Measurements from ENCODE around the gene RACGAP1.

The RACGAP1 gene

GRCh38 chr12:49984476-49985359, 40.6 kb downstream of the RACGAP1 start:
- TF ChIP-seq CTCF (IDR thresholded peaks at IDR 0.05; ENCODE audit: extremely low read depth, missing control alignments), result no peak
- DNase-seq (ENCODE audit: low spot score), result no peak

DNA sequence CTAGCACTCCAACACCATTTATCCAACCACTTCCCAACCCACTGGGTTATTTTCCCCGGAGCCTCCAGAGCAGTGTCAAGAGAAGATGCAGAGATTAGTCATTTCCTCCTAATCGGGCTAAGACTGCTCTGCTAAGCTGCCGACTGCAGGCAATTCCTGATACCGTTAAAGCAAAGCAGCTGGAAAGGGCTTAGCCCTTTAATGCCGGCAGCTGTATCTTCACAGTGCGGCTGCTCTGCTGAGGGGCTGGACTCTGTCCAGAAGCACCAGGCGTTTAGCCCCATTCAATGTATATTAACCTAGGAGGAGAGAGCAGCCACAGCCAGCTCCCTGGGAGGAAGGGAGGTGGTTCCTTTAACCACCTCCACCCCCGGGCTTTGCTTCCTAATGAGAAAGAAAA, 41.4 kb downstream of the RACGAP1 start:
- no peak for TF ChIP-seq CTCF (IDR thresholded peaks at IDR 0.05; ENCODE audit: extremely low read depth, missing control alignments)
- no peak for DNase-seq (ENCODE audit: low spot score)

DNA sequence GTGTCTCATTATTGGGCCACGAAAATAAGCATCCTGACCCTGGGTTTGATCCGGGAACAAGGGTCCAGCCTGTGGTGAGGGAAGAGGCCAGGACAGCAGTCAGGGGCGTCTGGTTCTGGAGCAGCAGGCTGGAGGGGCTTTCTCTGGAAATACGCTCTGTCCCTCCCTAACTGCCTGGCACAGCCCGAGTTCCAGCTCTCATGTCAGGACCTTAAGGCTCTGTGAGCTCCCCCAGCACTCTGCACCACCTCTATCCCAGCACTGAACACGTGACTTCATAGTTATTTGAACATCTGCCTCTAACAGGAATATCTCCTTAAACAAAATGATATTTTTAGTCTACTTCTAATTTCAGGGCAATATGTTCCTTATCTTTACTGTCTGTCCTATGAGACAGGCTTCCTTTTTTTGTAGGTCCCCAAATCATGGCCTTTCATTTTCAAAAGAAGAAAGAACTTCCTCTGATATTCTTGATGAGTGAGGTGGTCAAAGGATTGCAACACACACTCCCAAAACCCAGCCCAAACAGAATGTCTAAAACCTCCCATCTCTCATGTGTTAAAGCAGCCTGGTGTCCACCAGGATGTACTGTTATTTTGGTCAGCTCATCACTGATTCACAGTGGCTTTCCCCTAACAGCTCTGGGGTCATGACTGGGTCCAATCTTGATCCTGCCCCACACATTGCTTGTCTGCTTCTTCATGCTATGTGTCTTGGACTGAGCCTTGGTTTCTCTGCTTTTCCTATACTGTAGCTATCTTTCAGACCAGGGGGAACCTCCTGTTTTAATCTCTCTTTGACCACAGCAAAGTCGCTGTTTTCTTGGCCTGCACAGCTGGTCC, 42.8 kb downstream of the RACGAP1 start:
- no peak for DNase-seq (ENCODE audit: low spot score)

DNA sequence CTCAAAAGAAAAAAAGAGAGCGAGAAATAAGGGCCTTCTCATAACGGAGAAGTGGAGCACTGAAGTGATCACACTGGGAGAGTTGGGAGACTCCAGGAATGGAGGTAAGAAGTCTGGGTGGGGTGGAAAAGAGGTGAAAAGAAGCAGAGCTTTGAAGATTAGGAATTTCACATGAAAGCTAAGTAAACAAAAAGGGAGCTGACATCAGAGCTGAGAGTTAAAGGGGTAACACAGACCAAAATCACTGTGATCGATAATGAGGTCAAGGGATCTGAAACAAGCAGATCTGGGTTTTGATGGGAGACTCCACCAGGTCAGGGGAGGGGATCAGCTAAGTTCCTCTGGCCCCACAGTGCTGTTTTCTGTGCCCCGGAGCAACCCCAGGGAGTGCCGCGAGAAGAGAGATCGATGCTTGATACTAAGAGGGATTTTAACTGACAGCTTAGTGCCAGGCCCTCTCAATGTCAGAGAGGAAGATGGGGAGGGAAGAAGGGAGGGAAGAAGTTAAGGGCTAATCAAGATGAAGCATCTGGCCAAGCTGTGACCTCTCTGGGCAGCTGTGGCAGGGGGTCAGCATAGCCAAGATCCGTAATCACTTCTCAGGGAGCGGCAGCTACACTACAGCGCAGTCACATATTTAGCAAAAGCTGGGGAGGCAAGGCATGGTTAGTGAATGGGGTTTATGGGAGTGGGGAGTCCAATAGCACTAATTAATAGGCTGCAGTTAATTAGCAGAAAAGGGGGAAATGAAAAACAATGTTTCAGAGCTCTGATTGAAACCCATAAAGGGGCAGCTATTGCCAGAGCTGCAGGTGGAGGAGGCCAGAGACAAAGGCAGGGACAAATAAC, 44.6 kb downstream of the RACGAP1 start:
- no peak for DNase-seq (ENCODE audit: low spot score)
- TF ChIP-seq CTCF (IDR thresholded peaks at IDR 0.05; ENCODE audit: extremely low read depth, missing control alignments), result no peak

More for the DNA sequence above, 42.8 kb downstream of the RACGAP1 start:
- no peak for TF ChIP-seq CTCF (IDR thresholded peaks at IDR 0.05; ENCODE audit: extremely low read depth, missing control alignments)

GRCh38 chr12:49979791-49980190, 45.5 kb downstream of the RACGAP1 start:
- TF ChIP-seq CTCF (IDR thresholded peaks at IDR 0.05; ENCODE audit: extremely low read depth, missing control alignments), result no peak
- no peak for DNase-seq (ENCODE audit: low spot score)

- no peak for DNase-seq (ENCODE audit: low spot score)
- no peak for TF ChIP-seq CTCF (IDR thresholded peaks at IDR 0.05; ENCODE audit: extremely low read depth, missing control alignments)
Measured at GRCh38 chr12:49979016-49979586, 46.2 kb downstream of the RACGAP1 start.
